HG03064 (cell line): Measurements from ENCODE around the gene GRAMD2B.

Experiments used
- ATAC-seq: cut with Tn5 transposase; IDR thresholded peaks from one replicate; pipeline ENCODE4 v1.9.1; 2021; ENCODE audit warnings: low read depth; ENCODE audit not compliant: unreplicated experiment

The GRAMD2B gene

DNA sequence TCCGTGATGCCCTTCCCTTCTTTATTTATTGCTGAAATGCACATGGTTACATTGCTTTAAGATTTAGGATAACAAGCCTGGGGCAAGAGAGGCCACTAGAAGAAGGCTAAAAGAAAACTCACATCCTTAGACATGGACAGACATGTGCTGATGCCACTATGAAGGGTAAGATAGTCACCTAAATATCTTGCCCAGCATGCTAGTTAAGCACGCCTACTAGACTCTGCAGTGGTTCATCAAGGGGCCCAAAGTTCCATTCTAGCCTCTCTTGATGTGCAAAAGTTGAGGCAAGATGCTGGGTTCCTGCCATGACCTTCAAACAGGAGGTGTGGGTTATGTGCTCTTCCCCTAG is 49.3 kb downstream of the GRAMD2B start:
- no peak for ATAC-seq

DNA sequence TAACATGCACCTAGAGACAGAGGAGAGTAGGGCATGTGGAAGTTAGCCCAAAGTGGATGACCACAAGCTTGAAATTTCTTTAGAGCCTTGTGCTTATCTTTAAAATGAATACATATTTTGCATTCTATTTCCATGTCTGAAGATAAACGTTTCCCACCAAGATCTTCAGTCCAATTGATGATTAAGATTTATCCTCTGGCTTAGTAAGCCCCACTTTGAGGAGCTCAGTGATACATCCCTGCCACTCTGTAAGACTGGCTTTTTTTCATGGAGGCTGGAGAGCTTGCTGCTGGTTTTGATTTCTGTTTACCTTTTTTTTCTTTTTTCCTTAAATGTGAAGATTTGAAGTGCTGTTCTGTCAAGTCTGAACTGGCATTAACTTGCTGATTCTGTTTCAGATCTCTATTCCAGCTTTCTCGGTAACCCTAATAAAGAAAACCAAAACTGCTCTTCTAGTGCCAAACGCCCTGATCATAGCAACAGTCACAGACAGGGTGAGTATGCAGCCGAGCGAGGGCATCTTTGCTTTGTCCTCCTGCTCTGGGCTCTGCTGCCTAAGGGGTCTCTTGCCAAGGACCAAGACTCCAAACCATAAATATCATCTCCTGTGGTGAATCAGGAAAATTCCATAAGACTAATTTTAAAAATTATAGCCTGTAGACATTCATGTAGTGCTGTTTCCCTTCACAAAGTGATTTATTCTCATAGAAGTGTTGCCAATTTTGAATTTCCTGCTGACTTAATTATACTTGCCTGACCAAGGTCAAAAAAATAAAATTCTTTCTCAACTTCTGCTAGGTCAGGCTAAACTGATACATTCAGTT is 54.3 kb downstream of the GRAMD2B start:
- no peak for ATAC-seq

DNA sequence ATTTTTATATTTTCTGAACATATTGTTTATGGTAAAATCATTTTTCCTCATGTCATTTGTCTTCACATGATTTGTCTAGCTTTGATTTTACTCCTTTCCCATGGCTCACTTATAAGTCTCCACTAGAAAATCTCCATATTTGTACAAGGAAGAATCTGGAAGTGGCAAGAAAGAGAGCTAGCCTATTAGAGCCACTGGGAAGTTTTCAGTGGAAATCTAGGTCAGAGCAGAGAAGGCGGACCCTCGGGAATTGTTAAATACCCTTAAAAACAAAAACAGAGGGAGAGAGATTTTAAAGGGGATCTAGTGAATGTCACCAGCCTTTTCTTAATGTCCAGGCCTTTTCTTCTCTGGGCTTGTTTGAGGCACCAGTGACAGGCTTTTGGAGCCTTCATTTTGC is 56.6 kb downstream of the GRAMD2B start:
- no peak for ATAC-seq

DNA sequence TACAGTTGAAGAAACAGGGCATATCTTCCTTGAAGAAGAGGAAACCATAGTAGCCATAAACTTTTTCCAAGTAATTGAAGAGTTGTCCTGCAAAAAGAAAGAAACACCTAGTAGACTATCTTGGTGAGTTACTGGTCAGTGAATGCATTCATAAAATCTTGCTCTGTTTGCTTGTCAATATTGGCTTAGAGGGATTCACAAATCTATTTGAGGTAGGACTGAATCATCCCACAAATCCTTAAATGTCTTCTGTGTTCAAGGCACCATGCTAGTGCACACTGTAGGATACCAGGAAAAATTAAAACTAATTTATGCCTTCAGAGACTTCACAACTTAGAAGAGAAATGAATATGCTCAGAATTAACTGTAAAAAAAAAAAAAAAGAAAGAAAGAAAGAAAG is 57.6 kb downstream of the GRAMD2B start:
- ATAC-seq = no peak

DNA sequence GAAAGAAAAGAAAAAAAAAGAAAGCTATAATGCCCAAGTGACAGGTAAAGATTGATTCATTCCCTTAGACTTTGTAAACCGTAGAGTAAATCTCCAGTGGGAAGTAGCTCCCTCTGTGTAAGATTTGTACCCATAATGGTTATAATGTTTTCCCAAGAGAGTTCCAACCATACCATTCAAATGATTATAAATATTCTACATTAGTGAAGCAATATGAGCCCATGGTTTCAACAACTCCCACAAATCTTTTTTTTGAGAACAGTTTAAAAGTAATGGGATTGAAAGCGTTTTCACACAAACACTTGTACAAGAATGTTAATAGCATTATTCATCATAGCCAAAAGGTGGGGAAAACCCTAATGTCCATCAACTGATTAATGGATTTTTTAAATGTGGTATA is 58.0 kb downstream of the GRAMD2B start:
- no peak for ATAC-seq

DNA sequence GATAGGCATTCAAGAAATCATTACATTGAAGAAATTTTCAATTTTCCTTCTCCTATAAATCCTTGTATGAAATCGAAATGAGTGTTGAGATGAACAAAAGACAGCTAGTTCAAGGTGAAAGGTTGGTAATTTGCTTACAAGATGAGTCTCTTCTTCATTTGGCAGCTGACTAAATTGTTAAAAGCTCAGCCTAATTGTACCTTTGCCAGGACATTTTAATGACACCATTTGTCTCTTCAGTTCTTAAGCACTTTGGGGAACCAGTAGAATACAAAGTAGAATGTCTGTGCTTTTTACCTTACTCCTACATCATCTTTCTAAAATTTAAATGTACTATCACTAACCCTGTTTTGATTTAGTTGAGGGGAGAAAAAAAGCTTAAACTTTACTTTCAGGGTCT is 59.4 kb downstream of the GRAMD2B start:
- ATAC-seq = no peak

DNA sequence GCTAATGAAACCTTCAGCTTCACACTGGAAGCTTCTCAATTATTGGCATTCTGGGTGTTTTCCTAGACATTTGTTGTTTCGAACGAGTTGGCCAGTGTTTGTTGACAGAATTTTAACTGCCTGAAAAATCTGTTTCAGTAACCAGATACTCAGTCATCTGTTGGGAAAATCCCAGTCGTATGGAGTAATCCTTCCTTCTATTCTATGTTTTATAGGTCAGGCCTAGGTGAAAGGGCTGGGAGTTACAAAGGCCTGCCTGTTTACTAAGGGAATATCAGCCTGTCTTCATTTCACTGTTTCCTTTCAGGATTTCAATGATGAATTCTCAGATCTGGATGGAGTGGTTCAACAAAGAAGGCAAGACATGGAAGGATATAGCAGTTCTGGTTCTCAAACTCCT is 59.9 kb downstream of the GRAMD2B start:
- ATAC-seq = no peak

DNA sequence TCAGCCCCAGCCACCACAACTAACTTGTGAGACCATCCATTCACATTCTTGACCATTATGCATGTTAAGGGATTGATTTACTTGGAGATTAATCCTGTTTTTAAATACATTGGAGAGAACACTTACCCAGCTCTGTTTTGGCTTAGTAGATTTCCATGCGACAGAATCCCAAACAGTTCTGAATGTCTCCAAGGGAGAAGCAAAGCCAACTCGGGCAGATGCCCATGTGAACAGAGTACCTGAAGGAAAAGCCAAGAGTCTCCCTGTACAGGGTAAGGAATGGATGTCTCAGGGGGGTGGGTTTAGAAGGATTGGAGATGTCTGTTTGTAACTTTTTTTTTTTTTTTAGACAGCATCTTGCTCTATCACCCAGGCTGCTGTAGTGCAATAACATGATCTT is 61.0 kb downstream of the GRAMD2B start:
- ATAC-seq = no peak

DNA sequence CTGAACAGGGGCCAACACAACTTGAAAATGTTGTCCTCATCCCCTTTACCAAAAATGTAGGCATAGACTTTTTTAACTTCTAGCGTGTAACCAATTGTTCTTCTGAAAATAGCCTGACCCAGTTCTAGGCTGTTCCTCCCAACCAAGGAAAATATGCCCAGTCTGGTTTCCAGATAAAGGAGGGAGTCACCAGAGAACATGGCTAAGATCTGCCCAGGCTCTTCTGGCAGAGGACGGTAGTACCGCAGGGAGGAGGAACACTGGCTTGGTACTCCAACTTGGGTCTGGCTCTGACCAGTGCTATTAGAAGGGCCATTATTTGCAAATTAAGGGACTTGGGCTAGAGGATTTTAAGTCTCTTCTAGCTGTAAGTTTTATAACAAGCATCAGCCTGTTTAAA is 63.1 kb downstream of the GRAMD2B start:
- no peak for ATAC-seq

DNA sequence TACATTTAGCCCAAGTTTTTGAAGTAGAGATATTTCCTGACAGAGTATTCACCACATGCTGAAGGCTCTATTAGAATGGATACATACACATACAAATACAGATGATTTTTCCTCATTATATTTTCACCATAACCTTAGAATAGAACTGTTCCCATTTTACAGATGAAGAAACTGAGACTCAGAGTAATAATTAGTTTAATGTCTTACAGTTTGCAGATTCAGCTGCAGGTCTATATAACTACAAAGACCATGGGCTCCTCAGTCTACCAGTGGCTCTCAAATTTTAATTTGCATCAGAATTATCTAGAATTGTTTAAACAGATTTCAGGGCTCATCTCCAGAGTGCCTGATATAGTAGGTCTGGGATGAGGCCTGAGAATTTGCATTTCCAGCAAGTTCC is 64.4 kb downstream of the GRAMD2B start:
- ATAC-seq = no peak

DNA sequence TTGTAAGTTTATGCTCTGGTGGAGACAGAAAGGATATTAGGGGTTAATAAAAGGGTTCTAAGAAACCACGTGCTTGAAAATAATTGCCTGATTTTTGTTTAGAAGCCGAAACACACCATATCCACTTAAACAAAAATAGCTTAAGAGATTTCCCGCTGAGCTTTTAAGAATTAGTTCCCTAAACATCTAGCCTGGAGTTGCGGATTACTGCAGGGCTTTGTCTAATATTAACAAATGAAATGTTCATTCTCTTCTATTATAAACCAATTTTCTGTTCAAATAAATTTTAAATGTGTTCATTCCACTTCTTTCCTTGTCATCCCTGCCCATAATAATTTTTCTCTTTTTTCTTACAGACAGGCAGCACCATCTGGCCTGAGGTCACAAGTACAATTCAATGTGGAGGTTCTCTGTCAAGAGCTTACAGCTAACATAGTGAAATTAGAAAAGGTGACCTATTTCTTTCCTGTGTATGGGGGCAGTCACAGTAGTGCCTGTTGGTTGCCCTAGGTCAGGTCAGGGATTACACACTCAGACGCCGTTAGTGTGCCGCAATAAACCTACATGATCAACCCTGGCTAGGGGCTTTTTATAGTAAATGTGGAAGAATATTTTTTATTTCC is 65.3 kb downstream of the GRAMD2B start:
- no peak for ATAC-seq

DNA sequence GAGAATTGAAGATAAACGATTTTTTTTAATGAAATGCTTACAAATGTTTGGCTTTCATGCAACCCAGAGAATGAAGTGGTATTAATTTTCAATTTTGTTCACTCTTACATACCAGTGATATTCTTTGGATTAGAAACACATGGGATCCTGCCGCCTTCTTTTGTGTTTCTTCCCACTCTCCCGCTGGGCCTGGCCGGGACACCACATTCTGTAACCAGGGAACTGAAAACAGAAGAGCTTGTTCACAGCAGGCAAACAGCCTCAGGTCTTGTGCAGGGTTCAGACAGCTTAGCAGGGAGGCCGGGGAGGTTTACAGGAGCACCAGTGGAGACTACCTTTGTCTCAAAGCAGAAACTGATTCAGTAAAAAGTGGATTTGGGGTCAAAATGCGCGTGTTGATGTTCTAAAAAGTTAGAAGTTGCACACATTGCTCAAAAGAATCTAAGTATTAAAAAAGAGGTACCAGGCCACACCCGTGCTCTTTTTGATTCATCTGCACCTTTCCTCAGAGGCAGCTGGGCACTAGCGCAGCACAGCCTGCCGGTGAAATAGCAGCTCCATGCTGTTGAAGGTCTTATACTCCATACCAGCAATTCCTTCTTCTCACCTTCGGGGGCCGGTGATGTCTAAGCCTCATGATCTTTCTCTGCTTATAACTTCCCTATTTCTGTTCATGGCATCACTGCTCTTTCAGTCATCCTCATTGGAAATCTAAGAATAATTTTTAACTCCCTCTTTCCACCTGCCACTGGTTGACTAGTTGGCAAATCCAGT is 67.1 kb downstream of the GRAMD2B start:
- no peak for ATAC-seq

DNA sequence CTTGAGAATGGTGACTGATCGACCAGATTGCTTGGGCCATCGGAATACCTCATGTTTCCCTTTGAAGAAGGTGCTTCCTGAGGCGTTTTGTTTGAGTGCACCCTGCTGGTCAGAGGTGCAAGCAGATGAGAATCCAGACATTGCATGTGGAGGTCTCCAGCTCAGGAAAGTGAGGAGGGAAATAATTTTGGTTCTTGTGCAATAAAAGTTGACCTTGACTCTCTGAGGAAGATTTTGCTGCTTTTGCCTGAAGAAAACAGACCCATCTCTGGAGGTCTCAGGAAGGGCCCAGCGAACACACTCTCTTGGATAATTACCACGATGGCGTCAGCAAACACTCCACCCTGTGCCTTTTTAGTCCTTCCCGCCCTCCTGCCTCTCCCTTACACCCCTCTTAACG is 69.7 kb downstream of the GRAMD2B start:
- ATAC-seq = no peak

DNA sequence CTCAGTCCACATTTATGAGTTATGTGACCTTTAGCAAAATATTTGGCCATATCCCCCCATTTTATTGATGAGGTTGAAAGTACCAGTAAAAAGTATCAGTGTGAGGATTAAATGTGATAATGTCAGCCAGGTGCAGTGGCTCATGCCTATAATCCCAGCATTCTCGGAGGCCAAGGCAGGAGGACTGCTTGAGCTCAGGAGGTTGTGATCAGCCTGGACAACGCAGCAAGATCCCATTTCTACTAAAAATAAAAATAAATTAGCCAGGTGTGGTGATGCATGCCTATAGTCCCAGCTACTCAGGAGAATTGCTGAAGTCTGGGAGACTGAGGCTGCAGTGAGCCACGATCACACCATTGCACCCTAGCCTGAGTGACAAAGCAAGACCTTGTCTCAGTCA is 71.2 kb downstream of the GRAMD2B start:
- no peak for ATAC-seq

DNA sequence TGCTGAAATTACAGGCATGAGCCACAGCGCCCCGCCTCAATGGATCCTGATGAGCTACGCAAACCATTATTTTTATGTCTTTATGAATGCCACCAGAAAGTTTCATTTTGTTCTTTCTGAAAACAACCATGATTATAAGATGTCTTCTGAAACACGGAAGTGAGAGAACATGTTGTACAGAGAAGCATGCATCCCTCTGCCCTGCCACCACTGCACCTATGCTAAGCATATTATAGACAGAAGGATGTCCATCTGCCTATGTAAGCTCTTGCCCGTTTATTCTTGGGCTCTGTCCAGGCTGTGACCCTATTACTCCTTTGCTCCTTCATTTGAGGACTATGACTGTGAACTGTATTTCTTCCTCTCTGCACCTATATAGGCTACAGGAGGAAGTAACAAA is 74.3 kb downstream of the GRAMD2B start:
- ATAC-seq = no peak

DNA sequence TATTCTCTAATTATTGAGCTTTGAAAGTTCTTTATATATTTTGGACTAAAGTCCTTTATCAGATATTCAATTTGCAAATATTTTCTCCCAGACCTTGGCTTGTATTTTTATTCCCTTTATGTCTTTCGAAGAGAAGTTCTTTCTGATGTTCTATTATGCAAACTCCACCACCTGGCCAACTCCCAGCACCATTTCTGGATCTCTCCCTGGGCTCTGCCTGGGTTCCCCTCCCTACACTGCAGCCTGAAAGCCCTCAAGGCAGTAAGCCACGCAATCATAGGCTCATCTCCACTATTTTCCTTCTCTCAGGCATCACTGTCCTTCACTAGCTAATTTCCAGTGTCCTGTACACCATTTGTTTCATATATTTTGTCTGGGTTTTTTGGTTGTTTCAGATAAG is 76.1 kb downstream of the GRAMD2B start:
- no peak for ATAC-seq

DNA sequence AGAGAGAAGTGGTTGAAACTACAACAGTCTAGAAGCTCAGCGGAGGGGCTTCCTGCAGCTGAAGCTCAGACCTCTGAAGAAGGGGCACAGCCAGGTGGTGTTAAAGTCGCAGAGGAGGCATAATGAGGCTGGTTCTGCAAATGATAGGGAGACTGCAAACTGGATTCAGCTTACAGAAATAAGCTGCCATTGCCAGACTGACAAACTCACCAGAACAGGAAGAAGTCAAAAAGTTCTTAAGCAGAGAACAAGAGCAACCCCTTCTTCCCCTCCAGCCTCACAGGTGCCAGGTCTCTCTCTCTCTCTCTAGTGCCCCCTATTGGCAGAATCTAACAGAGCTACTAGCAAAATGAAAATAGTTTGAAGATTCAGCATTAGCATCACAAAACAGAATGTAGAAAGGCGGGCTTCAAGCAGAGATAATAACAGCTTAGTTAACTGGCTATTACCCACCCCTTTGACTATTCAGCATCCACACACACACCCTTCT is 76.7 kb downstream of the GRAMD2B start:
- peak; percentile 59 for ATAC-seq

DNA sequence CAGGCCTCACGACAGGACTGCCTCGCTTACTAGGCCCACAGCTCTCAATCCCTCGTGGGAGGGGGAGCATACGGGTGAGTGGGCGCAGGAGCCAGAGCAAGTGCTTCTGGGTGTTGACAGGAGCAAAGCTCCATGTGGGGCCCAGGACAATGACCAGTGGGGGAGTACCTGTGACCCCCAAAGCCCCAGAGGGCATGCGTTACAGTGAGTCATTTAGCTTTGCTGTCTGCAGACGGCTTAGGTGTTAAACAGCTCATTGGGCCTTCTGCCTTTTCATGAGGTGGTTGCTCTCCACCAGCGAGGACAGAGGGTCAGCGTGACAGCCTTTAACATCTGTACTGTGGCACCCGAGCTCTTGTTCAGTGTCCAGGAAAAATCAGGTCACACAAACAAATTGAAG is 78.2 kb downstream of the GRAMD2B start:
- no peak for ATAC-seq

DNA sequence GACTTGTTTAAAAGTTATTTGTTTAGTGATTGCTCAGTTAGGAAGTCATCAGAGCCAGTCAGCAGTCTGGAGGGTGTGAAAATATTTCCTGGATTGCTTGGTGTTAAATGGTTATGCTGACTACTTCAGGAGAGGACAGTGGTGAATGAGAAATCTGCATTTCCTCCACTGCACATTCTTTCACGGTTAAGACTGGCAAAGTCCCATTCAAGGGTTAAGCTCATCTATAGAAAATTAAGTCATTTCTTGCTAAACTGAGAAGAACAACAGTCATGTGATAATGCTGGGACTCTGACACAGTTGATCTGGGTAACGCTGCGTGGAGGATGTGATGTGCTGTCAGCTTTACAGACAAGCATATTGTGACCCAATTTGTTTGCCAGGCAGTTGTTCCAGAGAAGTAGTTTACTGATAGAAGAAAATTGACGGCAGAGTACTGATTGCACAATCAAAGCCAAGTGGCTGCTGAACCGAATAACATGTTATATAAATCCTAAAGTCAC is 80.4 kb downstream of the GRAMD2B start:
- no peak for ATAC-seq

DNA sequence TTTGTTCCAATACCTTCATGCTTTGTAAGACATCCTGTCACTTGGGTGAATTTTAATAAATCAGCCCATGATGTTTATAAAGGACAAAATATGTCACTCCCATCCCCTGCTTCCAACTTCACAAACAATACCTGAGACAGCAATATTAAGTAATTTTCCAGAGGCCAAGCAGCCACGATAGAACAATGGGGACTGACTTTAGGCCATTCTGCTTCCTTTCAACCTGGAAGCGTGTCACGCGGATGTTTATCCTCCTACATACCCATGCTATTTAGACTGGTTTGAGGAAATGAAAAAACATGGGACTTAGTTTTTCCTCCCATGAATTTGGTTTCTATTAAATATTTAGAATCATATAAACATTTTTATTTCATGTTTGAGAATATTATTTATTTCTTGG is 82.9 kb downstream of the GRAMD2B start:
- ATAC-seq = no peak

DNA sequence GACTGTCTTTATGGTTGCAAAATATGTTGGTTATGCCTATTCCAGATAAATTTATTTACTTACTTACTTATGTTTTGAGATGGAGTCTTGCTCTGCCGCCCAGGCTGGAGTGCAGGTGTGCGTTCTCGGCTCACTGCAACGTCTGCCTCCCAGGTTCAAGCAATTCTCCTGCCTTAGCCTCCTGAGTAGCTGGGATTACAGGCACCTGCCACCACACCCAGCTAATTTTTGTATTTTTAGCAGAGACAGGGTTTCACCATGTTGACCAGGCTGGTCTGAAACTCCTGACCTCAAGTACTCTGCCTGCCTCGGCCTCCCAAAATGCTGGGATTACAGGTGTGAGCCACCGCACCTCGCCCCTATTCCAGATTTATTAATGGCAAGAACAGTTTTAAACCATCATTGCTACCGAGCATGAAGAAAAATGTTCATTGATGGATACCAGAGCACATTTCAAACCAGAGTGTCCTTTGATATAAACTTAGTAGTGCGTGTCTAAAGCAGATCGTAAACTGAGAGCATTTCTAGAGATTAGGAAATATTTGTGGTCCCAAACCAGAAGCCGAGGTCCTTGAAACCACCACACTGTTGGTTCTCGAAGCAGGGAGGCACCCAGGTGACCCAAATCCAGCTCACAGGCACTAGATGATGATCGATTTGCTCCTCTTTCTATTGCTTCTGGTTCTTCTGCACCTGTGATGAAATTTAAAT is 85.2 kb downstream of the GRAMD2B start:
- ATAC-seq = no peak
